GM19468 (cell line): ENCODE measurements around the gene NAMPT.
A peak's percentile ranks its signal among the peaks of the same experiment; 100 is the strongest.
"Not testable (repeated sequence)": the region's sequence is repeated elsewhere in the genome, so short reads cannot be mapped to it uniquely, and the experiment has no call there.

Experiments
- ATAC-seq: cut with Tn5 transposase; IDR thresholded peaks from one replicate; pipeline ENCODE4 v1.9.1; 2021; ENCODE audit warnings: mild to moderate bottlenecking, moderate library complexity, moderate number of reproducible peaks; ENCODE audit not compliant: unreplicated experiment; ENCODE audit errors: extremely low read depth

The NAMPT gene

GRCh38 chr7:106305732-106306131 is 20.9 kb upstream of the NAMPT start:
- no peak for ATAC-seq

GRCh38 chr7:106304568-106304967 is 19.8 kb upstream of the NAMPT start:
- no peak for ATAC-seq

- ATAC-seq: not testable (repeated sequence)
These were observed 13.8 kb upstream of the NAMPT start for GRCh38 chr7:106298631-106299030.

- ATAC-seq: not testable (repeated sequence)
These were observed 13.4 kb upstream of the NAMPT start for GRCh38 chr7:106298155-106298554.

GRCh38 chr7:106294334-106294733 is 9.6 kb upstream of the NAMPT start:
- ATAC-seq: no peak

- no peak for ATAC-seq
These were observed 6.5 kb upstream of the NAMPT start for GRCh38 chr7:106291247-106291646.

GRCh38 chr7:106290319-106290718 is 5.5 kb upstream of the NAMPT start:
- no peak for ATAC-seq

- ATAC-seq: no peak
These were observed 5.1 kb upstream of the NAMPT start for GRCh38 chr7:106289848-106290247.

- no peak for ATAC-seq
These were observed 3.5 kb upstream of the NAMPT start for GRCh38 chr7:106288263-106288662.

- no peak for ATAC-seq
These were observed 3.0 kb upstream of the NAMPT start for GRCh38 chr7:106287786-106288185.

- ATAC-seq: no peak
These were observed 1.2 kb upstream of the NAMPT start for GRCh38 chr7:106285855-106286492.

- peak; percentile 82 for ATAC-seq
These were observed 470 bp upstream of the NAMPT start for GRCh38 chr7:106285051-106285854.

- ATAC-seq: no peak
These were observed 711 bp downstream of the NAMPT start for GRCh38 chr7:106283831-106284713.

- ATAC-seq: no peak
These were observed 1.3 kb downstream of the NAMPT start for GRCh38 chr7:106283501-106283830.

GRCh38 chr7:106282852-106283251 is 1.9 kb downstream of the NAMPT start:
- no peak for ATAC-seq

- ATAC-seq: no peak
These were observed 2.4 kb downstream of the NAMPT start for GRCh38 chr7:106282390-106282789.

GRCh38 chr7:106281585-106282318 is 3.0 kb downstream of the NAMPT start:
- ATAC-seq: no peak

GRCh38 chr7:106281127-106281526 is 3.7 kb downstream of the NAMPT start:
- ATAC-seq: no peak

GRCh38 chr7:106279425-106280197 is 5.2 kb downstream of the NAMPT start:
- ATAC-seq: no peak

GRCh38 chr7:106278695-106279094 is 6.1 kb downstream of the NAMPT start:
- ATAC-seq: no peak
